ENCODE data around the gene PRSS2. TPM values are rescaled to one million over a fixed set of nuclear protein-coding genes. Genes with fewer than 3 reads are reported as not detected.

The PRSS2 gene
- total RNA-seq, 2 experiments from 2014 or later = not detected

DNA sequence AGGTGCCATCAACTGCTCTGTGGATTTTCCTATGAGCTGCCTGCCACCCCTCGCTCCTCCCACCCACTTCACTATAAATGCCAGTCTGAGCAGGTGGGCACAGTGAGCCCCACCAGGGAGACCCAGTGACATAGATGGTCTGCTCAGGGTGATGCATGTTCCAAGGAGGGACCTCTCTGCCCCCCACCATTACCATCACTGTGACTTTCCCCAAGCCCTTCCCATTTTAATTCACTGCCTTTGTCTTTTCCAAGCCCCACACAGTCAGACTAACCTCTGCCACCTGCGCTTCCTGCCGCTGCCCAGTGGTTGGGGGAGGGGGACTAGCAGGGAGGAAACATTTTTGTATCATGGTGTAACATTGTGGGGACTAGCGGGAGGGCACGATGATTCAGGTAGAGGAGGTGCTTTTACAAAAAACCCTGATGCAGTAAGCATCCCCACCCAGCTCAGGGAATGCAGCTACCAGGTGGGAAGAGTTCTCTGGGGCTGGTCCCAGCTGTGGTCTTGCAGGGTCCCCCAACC, 24.6 kb downstream of the PRSS2 start:
- peak; percentile 56 for DNase-seq
- ATAC-seq (ENCODE audit: low read depth) = peak; percentile 6
- POLR2A ChIA-PET = interaction anchor here (0.7 to 21.1 kb wide), 5 partner anchors 9 to 159 kb away, joined by 3 to 1271 read pairs (median 16); no protein-coding TSS in a partner anchor
- no peaks in the 10 kb centered on the region for H3K9me3 Mint-ChIP-seq
- H3K36me3 Mint-ChIP-seq = peaks cover 62% of the 10 kb centered on the region
- H3K27me3 Mint-ChIP-seq = no peaks in the 10 kb centered on the region
- H3K4me1 Mint-ChIP-seq = peaks cover 62% of the 10 kb centered on the region
- H3K27ac Mint-ChIP-seq = peak overlapping the region; percentile 99
- peak overlapping the region; percentile 94 for H3K4me3 Mint-ChIP-seq

DNA sequence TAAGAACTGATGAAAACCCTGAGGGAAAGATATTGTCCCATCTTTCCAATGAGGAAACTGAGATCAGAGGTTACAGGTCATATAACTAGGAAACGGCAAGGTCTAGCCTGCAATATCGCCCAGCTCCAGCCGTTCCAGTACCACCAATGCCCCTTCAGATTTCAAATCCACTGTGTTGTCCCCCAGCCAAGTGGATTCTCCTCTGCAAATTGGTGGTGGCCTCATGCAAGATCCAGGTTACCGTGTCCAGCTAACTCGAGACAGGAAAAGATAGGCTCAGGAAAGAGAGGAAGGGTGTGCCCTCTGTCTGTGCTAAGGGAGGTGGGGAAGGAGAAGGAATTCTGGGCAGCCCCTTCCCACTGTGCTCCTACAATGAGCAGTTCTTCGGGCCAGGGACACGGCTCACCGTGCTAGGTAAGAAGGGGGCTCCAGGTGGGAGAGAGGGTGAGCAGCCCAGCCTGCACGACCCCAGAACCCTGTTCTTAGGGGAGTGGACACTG, 25.3 kb downstream of the PRSS2 start:
- Mint-ChIP-seq H3K36me3 (peaks cover 63% of the 10 kb centered on the region), H3K27me3 (no peaks in the 10 kb centered on the region), H3K4me1 (peaks cover 63% of the 10 kb centered on the region), H3K4me3 (peak overlapping the region; percentile 94), H3K9me3 (no peaks in the 10 kb centered on the region), H3K27ac (peak overlapping the region; percentile 99)
- no peak for ATAC-seq (ENCODE audit: low read depth)
- no peak for DNase-seq
- POLR2A ChIA-PET = interaction anchor here (0.7 to 21.1 kb wide), 6 partner anchors 9 to 404 kb away, joined by 3 to 1271 read pairs (median 12); no protein-coding TSS in a partner anchor

DNA sequence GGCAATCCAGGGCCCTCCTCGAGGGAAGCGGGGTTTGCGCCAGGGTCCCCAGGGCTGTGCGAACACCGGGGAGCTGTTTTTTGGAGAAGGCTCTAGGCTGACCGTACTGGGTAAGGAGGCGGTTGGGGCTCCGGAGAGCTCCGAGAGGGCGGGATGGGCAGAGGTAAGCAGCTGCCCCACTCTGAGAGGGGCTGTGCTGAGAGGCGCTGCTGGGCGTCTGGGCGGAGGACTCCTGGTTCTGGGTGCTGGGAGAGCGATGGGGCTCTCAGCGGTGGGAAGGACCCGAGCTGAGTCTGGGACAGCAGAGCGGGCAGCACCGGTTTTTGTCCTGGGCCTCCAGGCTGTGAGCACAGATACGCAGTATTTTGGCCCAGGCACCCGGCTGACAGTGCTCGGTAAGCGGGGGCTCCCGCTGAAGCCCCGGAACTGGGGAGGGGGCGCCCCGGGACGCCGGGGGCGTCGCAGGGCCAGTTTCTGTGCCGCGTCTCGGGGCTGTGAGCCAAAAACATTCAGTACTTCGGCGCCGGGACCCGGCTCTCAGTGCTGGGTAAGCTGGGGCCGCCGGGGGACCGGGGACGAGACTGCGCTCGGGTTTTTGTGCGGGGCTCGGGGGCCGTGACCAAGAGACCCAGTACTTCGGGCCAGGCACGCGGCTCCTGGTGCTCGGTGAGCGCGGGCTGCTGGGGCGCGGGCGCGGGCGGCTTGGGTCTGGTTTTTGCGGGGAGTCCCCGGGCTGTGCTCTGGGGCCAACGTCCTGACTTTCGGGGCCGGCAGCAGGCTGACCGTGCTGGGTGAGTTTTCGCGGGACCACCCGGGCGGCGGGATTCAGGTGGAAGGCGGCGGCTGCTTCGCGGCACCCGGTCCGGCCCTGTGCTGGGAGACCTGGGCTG, 26.0 kb downstream of the PRSS2 start:
- Mint-ChIP-seq H3K4me1 (peaks cover 66% of the 10 kb centered on the region), H3K27me3 (no peaks in the 10 kb centered on the region), H3K9me3 (no peaks in the 10 kb centered on the region), H3K4me3 (peak overlapping the region; percentile 94), H3K27ac (peak overlapping the region; percentile 99), H3K36me3 (peaks cover 60% of the 10 kb centered on the region)
- DNase-seq (peak; percentile 58), ATAC-seq (ENCODE audit: low read depth) (no peak)
- POLR2A ChIA-PET = interaction anchor here (0.7 to 21.1 kb wide), 12 partner anchors 10 to 451 kb away, joined by 3 to 1271 read pairs (median 8); no protein-coding TSS in a partner anchor

DNA sequence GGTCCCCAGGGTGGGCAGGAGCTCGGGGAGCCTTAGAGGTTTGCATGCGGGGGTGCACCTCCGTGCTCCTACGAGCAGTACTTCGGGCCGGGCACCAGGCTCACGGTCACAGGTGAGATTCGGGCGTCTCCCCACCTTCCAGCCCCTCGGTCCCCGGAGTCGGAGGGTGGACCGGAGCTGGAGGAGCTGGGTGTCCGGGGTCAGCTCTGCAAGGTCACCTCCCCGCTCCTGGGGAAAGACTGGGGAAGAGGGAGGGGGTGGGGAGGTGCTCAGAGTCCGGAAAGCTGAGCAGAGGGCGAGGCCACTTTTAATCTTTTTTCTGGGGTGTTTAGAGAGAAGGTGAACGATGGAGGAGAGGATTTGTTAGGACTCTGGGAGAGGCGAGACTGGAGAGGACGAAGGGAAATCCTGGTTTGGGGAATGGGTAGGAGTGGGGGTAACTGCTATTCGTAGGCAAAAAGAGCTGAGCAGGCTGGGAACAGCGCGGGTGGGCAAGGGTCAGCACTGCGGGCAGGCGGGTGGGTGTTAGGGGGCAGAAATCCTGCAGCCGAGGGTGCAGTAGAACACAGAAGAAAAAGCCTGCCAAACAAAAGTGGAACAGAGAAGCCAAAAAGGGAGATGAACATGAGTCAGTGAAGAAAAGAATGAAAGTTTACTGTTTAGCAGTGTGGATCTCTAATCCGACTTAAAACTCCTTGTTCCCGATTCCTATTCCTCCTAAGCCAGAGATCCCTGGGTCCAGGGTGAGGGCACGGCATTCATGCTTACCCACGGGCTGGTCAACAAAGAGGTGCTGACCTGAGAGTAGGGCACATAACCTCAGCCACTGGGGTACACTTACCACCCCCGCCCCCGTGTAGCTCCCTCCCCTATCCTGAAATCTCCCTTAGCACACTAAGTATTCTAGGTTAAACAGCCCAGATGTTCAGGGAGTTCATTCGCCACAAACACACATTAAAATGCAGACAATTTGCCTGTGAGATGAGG, 26.9 kb downstream of the PRSS2 start:
- Mint-ChIP-seq H3K4me1 (peaks cover 72% of the 10 kb centered on the region), H3K36me3 (peaks cover 62% of the 10 kb centered on the region), H3K9me3 (no peaks in the 10 kb centered on the region), H3K27me3 (no peaks in the 10 kb centered on the region), H3K27ac (peak overlapping the region; percentile 99), H3K4me3 (peak overlapping the region; percentile 94)
- DNase-seq = peak; percentile 46
- POLR2A ChIA-PET = interaction anchor here (0.6 to 21.1 kb wide), 28 partner anchors 11 to 492 kb away, joined by 3 to 1271 read pairs (median 5); no protein-coding TSS in a partner anchor
- ATAC-seq (ENCODE audit: low read depth) = no peak

DNA sequence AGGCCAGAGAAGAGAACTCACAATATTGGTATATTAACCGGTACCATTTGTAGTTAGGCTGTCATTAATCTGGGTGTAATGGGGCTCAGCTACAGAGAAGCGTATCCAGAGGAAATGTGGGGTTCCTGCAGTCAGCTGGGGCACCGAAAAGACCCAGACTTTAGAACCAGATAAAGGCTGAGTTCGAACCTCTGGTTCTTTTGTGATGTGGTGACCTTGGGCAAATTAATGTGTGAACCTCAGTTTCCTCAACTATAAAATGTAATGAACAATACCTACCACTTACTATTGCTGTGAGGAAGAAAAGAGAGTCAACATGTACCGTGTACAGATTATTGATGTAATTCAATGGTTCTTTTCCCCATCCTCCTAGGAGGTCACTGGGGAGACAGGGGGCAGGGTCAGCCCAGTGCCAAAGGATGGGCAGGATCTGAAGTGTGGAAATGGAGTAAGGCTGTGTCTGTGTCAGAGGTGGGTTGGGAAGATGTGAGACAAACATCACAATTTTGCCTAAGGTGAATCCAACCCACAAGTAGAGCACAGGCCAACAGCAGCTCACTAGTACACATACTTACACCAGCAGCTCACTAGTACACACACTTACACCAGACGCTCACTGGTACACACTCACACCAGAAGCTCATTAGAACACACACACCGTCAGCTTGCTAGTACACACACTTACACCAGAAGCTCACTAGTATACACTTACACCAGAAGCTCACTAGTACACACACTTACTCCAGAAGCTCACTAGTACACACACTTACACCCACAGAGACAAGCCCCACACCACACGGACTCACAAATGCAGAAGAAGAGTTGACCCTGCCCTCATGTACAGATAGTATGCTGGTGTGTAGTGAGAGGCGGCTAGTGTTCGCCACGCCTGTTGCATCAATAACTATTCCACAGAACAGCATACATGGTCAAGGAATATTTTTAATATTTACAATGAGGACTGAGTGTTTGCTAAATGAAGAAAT, 28.0 kb downstream of the PRSS2 start:
- Mint-ChIP-seq H3K9me3 (no peaks in the 10 kb centered on the region), H3K27me3 (no peaks in the 10 kb centered on the region), H3K4me3 (peak overlapping the region; percentile 94), H3K27ac (peak overlapping the region; percentile 99), H3K4me1 (peaks cover 72% of the 10 kb centered on the region), H3K36me3 (peaks cover 63% of the 10 kb centered on the region)
- POLR2A ChIA-PET = interaction anchor here (0.6 to 21.1 kb wide), 22 partner anchors 11 to 491 kb away, joined by 3 to 1271 read pairs (median 6); no protein-coding TSS in a partner anchor
- ATAC-seq (ENCODE audit: low read depth) (peak; percentile 24), DNase-seq (no peak)

DNA sequence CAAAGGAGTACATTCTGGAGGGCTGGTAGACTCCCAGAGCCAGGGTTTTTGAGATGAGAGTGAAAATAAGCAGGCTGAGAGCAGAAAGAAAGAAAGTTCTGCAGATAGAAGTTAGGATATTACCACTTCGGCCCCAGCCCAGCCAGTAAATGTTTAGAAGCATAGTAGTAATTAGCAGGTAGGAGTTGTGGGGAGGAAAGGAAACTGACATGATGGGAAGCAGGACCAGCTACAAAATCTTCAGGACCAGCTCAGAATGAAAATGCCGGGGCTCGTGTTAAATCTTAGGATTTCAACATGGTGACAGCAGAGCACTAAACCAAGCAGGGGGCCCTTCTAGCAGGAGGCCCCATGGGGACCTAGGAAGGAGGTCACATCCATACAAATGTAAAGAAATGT, 28.7 kb downstream of the PRSS2 start:
- H3K9me3 Mint-ChIP-seq = no peaks in the 10 kb centered on the region
- ATAC-seq (ENCODE audit: low read depth) = no peak
- peak overlapping the region; percentile 94 for H3K4me3 Mint-ChIP-seq
- no peaks in the 10 kb centered on the region for H3K27me3 Mint-ChIP-seq
- H3K36me3 Mint-ChIP-seq = peaks cover 65% of the 10 kb centered on the region
- peak overlapping the region; percentile 99 for H3K27ac Mint-ChIP-seq
- no peak for DNase-seq
- POLR2A ChIA-PET = interaction anchor here (0.6 to 21.1 kb wide), 9 partner anchors 10 to 491 kb away, joined by 3 to 1271 read pairs (median 6); no protein-coding TSS in a partner anchor
- H3K4me1 Mint-ChIP-seq = peaks cover 72% of the 10 kb centered on the region

DNA sequence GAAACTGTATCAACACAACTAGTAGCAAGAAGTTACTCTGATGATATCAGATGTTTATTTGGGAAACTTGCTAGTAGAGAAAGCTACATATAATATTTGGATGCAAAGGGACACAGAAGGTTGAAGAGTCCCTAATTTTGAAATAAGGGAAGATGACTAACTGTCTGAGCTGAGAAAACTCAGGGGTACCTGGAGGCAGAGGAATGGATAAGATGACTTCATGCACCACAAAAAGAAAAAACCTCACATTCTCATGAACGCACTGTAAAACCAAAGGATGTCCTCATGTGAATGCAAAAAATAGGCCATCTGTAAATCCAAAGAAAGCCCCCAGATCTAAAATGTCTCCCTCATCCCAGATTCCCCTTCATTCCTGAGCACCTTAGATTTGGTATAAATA, 29.3 kb downstream of the PRSS2 start:
- Mint-ChIP-seq H3K27me3 (no peaks in the 10 kb centered on the region), H3K4me3 (peak overlapping the region; percentile 94), H3K9me3 (no peaks in the 10 kb centered on the region), H3K4me1 (peaks cover 72% of the 10 kb centered on the region), H3K36me3 (peaks cover 72% of the 10 kb centered on the region), H3K27ac (peak overlapping the region; percentile 99)
- ATAC-seq (ENCODE audit: low read depth) (no peak), DNase-seq (no peak)
- POLR2A ChIA-PET = interaction anchor here (0.6 to 21.1 kb wide), 4 partner anchors 9 to 443 kb away, joined by 3 to 1271 read pairs (median 244); no protein-coding TSS in a partner anchor

DNA sequence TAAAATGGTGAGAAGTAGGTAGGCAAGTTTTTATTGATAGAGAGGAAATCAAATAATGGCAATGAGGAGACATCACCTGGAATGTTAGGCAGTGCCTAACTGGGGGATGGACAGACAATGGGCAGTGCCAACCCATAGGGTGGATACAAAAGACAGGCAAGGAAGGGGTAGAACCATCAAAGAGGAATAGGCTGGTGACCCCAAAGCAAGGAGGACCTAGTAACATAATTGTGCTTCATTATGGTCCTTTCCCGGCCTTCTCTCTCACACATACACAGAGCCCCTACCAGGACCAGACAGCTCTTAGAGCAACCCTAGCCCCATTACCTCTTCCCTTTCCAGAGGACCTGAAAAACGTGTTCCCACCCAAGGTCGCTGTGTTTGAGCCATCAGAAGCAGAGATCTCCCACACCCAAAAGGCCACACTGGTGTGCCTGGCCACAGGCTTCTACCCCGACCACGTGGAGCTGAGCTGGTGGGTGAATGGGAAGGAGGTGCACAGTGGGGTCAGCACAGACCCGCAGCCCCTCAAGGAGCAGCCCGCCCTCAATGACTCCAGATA, 30.0 kb downstream of the PRSS2 start:
- ATAC-seq (ENCODE audit: low read depth) (no peak), DNase-seq (no peak)
- peaks cover 72% of the 10 kb centered on the region for H3K4me1 Mint-ChIP-seq
- H3K9me3 Mint-ChIP-seq = no peaks in the 10 kb centered on the region
- peaks cover 73% of the 10 kb centered on the region for H3K36me3 Mint-ChIP-seq
- peak overlapping the region; percentile 99 for H3K27ac Mint-ChIP-seq
- H3K27me3 Mint-ChIP-seq = no peaks in the 10 kb centered on the region
- POLR2A ChIA-PET = interaction anchor here (0.5 to 21.1 kb wide), 4 partner anchors 9 to 386 kb away, joined by 3 to 1271 read pairs (median 244); no protein-coding TSS in a partner anchor
- H3K4me3 Mint-ChIP-seq = peak overlapping the region; percentile 94

DNA sequence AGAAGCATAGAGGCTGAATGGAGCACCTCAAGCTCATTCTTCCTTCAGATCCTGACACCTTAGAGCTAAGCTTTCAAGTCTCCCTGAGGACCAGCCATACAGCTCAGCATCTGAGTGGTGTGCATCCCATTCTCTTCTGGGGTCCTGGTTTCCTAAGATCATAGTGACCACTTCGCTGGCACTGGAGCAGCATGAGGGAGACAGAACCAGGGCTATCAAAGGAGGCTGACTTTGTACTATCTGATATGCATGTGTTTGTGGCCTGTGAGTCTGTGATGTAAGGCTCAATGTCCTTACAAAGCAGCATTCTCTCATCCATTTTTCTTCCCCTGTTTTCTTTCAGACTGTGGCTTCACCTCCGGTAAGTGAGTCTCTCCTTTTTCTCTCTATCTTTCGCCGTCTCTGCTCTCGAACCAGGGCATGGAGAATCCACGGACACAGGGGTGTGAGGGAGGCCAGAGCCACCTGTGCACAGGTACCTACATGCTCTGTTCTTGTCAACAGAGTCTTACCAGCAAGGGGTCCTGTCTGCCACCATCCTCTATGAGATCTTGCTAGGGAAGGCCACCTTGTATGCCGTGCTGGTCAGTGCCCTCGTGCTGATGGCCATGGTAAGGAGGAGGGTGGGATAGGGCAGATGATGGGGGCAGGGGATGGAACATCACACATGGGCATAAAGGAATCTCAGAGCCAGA, 31.0 kb downstream of the PRSS2 start:
- POLR2A ChIA-PET = interaction anchor here (0.5 to 21.1 kb wide), 4 partner anchors 8 to 387 kb away, joined by 3 to 1271 read pairs (median 878); no protein-coding TSS in a partner anchor
- H3K36me3 Mint-ChIP-seq = peaks cover 70% of the 10 kb centered on the region
- H3K4me3 Mint-ChIP-seq = peak overlapping the region; percentile 94
- H3K4me1 Mint-ChIP-seq = peaks cover 79% of the 10 kb centered on the region
- no peak for ATAC-seq (ENCODE audit: low read depth)
- peak overlapping the region; percentile 99 for H3K27ac Mint-ChIP-seq
- H3K27me3 Mint-ChIP-seq = no peaks in the 10 kb centered on the region
- no peak for DNase-seq
- H3K9me3 Mint-ChIP-seq = no peaks in the 10 kb centered on the region

DNA sequence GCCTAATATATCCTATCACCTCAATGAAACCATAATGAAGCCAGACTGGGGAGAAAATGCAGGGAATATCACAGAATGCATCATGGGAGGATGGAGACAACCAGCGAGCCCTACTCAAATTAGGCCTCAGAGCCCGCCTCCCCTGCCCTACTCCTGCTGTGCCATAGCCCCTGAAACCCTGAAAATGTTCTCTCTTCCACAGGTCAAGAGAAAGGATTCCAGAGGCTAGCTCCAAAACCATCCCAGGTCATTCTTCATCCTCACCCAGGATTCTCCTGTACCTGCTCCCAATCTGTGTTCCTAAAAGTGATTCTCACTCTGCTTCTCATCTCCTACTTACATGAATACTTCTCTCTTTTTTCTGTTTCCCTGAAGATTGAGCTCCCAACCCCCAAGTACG, 31.5 kb downstream of the PRSS2 start:
- Mint-ChIP-seq H3K4me1 (peaks cover 85% of the 10 kb centered on the region), H3K36me3 (peaks cover 70% of the 10 kb centered on the region), H3K27ac (peak overlapping the region; percentile 99), H3K4me3 (peak overlapping the region; percentile 94), H3K9me3 (no peaks in the 10 kb centered on the region), H3K27me3 (no peaks in the 10 kb centered on the region)
- DNase-seq = no peak
- POLR2A ChIA-PET = interaction anchor here (15.1 to 21.1 kb wide), 2 partner anchors 7 to 10 kb away, joined by 1271 read pairs; no protein-coding TSS in a partner anchor
- no peak for ATAC-seq (ENCODE audit: low read depth)

DNA sequence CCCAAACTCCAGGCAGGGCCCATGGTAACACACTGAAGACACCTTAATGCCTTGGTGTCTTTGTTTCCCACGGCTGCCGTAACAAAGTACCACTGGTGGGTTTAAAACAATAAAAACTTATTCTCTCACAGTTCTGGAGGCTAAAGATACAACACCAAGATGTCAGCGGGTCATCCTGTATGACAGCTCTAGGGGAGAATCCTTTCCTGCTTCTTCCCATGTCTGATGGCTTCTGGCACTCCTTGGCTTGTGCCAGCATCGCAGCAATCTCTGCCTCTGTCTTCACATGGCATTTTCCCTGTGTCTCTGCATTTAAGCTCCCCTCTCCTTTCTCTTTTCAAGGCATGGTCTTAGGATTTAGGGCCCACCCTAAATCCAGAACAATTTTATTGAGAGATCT, 33.1 kb downstream of the PRSS2 start:
- peaks cover 91% of the 10 kb centered on the region for H3K4me1 Mint-ChIP-seq
- H3K9me3 Mint-ChIP-seq = no peaks in the 10 kb centered on the region
- POLR2A ChIA-PET = interaction anchor here (2.1 to 15.1 kb wide), 2 partner anchors 11 to 91 kb away, joined by 7 to 1271 read pairs; no protein-coding TSS in a partner anchor
- H3K36me3 Mint-ChIP-seq = peaks cover 54% of the 10 kb centered on the region
- peak overlapping the region; percentile 94 for H3K4me3 Mint-ChIP-seq
- H3K27ac Mint-ChIP-seq = peak overlapping the region; percentile 99
- H3K27me3 Mint-ChIP-seq = no peaks in the 10 kb centered on the region
- DNase-seq = no peak
- no peak for ATAC-seq (ENCODE audit: low read depth)
